Measurements from ENCODE around the gene TFG.

GRCh38 chr3:100761211-100761942 lies 52.1 kb downstream of the TFG start:
- TF ChIP-seq EZH2 (IDR thresholded peaks at IDR 0.05) (no peak), POLR2AphosphoS5 (IDR thresholded peaks at IDR 0.05; ENCODE audit: borderline replicate concordance, low read depth, low read length) (no peak)
